ENCODE data around the gene HM13.
"Not testable (repeated sequence)": the region's sequence is repeated elsewhere in the genome, so short reads cannot be mapped to it uniquely, and the experiment has no call there.

The HM13 gene

DNA sequence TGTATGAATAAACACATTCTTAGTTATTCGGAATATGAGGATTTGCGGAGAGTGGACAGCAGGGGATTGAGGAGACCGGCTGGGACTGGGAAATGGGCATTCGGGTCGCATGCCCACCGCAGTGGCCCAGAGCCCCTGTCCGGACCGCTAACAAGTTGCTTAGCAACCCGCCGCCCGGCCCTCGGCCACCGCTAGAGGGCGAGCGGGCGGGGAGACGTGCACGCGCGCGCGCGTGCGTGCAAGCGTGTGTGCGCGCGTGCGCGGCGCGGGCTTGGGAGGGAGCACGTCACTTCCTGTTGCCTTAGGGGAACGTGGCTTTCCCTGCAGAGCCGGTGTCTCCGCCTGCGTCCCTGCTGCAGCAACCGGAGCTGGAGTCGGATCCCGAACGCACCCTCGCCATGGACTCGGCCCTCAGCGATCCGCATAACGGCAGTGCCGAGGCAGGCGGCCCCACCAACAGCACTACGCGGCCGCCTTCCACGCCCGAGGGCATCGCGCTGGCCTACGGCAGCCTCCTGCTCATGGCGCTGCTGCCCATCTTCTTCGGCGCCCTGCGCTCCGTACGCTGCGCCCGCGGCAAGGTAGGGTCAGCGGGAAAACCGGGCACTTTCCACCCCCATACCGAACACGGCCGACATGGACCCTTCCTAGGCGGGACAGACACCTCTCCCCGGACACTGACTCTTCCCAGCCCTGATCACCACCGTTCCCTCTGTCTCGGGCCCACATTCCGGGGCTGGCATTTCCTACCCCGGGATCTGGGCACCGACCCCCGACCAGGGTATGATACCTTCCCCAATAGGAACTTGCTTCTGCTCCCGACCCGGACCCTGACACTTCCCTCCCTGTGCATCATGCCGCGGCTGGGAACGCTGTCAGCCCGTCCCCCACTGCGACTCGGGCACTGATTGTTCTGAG is at the start of gene HM13:
TSS of gene HM13 (plus strand) at position 289 of the 918 bp plus-strand sequence. CDS start at position 399, 110 bp downstream.
- peak; percentile 90 for DNase-seq (ENCODE audit: low spot score)

DNA sequence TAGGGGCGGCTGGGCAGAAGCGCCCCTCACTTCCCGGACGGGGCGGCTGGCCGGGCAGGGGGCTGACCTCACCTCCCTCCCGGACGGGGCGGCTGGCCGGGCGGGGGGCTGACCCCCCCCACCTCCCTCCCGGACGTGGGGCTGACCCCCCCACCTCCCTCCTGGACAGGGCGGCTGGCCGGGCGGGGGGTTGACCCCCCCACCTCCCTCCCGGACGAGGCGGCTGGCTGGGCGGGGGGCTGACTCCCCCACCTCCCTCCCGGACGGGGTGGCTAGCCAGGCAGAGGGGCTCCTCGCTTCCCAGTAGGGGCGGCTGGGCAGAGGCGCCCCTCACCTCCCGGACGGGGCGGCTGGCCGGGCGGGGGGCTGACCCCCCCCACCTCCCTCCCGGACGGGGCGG is 43.3 kb upstream of the HM13 start:
- DNase-seq (ENCODE audit: low spot score): not testable (repeated sequence)

- DNase-seq (ENCODE audit: low spot score): no peak
These were observed 41.6 kb upstream of the HM13 start for GRCh38 chr20:31472395-31473330.

DNA sequence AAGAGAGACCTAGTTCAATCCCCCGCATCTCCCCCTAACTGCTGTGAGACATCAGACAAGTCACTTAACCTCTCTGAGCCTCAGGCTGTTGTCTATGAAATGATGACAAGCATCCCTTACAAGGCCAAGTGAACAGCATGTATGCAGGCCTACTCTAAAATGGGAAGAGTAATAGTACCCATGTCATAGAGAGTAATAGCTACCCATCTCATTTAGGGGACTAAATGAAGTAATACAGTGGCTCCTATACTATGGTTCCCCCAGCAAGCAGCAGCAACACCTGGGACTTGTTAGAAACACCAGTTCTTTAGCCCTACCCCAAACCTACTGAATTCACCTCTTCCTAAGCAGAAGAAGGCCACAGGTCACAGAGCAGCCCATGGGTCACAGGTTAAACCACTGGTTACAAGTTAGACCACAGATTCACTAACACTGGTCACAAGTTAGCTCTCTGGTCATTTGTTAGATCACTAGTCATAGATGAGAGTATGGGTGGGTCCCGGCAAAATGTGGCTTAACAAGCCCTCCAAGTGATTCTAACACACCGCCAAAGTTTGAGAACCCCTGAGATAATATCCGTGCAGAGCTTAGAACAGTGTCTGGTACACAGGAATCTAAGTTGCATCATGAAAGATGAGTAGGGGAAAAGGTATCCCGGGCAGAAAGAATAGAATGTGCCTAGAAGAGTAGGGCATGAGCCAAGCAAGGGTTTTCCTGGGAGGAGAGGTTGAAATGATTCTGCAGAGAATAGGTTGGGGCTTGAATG is 40.7 kb upstream of the HM13 start:
- no peak for DNase-seq (ENCODE audit: low spot score)

DNA sequence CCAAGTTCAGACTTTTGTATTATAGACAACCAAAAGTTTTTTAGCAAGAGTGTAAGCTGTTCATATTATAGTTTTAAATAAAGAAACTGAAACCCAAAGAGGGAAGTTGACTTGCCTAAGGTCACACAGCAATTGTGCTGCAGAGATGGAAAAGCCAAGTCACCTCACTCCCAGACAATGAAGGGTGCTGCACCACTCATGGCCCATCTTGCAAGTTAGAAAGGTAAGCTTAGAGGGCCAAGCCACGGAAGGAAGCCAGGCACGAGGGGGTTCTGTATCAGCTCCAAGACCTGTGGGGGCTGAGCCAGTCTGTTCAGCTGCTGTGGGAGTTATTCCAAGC is 40.2 kb upstream of the HM13 start:
- DNase-seq (ENCODE audit: low spot score): no peak

DNA sequence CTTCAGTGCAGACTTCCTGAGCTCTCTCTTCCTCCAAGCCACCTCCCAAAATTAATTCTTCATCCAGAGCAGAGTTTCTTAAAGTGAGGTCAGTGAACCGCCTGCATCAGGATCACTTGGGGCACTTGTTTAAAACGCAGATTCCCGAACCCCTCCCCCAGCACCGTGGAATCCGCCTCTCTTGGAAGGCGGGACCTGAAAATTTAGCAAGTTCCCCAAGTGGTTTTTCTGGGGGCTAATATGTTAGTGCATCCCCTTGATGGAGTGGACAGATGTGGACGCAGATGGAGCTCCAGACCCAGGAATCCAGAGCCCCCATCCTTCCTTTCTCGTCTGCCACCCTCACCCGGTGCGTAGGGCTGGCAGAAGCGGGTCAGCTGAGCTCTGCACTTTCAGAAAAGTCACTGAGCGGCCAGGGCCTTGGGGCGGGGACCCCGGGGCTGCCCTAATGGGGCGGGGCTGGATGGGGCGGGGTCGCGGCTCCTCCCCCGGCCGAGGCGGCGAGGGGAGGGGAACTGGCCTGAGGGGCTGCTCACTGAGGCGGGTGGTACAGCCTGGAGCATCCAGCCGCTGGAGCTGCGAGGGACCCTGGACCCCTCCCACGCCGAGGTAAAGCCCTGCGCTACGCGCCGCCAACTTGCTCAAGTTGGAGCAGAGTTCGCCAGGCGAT is 39.3 kb upstream of the HM13 start, which contains the start of the genes DEFB124 and REM1:
TSS of gene DEFB124 (minus strand) at position 370 of the 670 bp plus-strand sequence. CDS start 2,114 bp downstream, outside the sequence.
TSS of gene REM1 (plus strand) at position 531 of the 670 bp plus-strand sequence. CDS start 1,158 bp downstream, outside the sequence.
- no peak for DNase-seq (ENCODE audit: low spot score)

DNA sequence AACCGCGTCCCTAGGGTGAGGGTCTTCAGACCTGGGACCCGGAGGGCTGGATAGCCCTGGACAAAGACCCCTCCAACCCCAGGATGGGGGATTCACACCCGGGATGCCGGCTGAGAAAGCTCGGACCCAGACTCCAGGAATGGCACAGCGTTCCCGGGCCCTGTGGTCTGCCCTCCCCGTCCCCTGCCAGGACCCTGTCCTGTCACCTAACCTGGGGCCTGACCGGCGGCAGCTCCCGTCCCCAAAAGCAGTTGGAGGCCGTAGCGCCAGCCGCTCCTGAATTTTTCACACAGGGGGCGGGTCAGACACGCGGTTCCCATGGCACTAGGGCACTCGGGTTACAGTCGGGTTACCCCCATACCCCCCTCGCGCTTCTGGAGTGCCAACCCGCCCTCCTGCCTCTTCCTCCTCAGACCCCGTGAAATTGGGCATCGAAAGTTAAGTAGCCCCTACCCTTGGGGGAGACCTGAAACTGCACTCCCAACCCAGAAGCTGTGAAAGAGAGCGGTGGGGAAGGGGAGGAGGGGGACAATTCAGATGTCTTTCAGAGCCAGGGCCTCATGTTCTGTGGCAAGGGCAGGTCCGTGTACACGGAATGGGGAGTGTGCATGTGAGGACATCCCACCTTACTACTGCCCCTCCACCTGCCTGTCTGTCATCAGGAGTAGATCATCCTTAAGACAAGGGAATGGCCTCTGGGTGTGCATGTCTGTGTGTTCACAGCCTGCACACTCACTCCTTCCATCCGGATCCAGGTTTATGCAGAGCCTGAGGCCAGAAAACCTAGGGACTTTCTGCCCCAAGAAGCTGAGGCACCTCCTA is 38.6 kb upstream of the HM13 start:
- DNase-seq (ENCODE audit: low spot score): no peak

DNA sequence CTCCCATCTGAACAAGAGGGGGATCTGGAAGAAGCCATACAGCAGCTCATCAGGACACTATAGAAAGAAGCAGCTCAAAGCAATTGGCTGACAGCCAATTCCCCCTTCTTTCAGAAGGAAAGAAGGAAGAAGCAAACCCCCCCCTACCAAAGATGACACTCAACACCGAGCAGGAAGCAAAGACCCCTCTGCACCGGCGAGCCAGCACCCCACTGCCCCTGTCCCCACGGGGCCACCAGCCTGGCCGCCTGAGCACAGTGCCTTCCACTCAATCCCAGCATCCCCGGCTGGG is 38.0 kb upstream of the HM13 start:
- no peak for DNase-seq (ENCODE audit: low spot score)

GRCh38 chr20:31476643-31477215 is 37.5 kb upstream of the HM13 start:
- DNase-seq (ENCODE audit: low spot score): no peak

DNA sequence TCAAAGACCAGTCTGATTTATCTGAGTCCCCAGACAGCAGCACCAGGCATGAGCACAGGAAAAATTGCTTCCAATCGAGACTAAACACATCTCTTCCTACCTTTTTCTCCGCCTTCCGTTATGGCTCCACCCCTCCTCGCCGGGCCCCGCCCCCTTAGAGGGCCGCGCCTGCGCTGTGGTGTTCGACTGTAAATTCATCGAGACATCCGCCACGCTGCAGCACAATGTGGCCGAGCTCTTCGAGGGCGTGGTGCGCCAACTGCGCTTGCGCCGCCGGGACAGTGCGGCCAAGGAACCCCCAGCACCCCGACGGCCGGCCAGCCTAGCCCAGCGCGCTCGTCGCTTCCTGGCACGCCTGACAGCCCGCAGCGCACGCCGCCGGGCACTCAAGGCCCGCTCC is 30.2 kb upstream of the HM13 start:
- DNase-seq (ENCODE audit: low spot score): no peak

- DNase-seq (ENCODE audit: low spot score): no peak
These were observed 28.5 kb upstream of the HM13 start for GRCh38 chr20:31485450-31486339.

DNA sequence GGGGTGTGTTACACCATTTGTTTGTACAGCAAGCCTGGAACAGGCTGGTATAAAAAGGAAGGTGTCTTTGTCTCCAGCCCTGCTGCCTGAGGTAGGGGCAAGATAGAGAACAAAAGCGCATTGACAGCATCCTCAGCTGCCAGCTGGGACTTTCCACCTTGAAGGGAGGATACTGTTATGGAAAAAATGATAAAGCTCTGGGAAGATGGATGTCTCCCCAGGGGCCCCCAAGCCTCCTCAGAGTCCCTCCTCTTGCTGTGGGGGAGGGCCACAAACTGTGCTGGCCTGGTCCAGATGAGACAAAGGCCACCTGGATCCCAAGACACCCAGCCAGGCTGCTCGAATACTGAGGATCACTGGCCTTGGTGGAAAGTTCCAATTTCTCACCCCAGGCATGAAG is 26.1 kb upstream of the HM13 start:
- no peak for DNase-seq (ENCODE audit: low spot score)

DNA sequence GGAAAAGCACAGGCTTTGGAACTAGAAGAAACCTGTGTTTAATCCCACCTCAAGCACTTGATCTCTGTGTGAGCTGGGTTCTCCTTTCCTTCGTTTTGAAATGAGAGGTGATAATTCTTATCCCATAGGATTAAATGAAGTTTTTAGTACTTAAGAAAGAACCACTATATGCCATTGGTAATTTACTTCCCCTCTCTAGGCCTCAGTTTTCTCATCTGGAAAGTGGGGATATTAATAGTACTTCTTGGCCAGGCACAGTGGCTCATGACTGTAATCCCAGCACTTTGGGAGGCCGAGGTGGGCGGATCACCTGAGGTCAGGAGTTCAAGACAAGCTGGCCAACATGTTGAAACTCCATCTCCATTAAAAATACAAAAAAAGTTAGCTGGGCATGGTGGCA is 25.1 kb upstream of the HM13 start:
- DNase-seq (ENCODE audit: low spot score): no peak

- no peak for DNase-seq (ENCODE audit: low spot score)
These were observed 23.5 kb upstream of the HM13 start for GRCh38 chr20:31490752-31491151.

GRCh38 chr20:31494131-31494530 is 20.1 kb upstream of the HM13 start:
- no peak for DNase-seq (ENCODE audit: low spot score)

DNA sequence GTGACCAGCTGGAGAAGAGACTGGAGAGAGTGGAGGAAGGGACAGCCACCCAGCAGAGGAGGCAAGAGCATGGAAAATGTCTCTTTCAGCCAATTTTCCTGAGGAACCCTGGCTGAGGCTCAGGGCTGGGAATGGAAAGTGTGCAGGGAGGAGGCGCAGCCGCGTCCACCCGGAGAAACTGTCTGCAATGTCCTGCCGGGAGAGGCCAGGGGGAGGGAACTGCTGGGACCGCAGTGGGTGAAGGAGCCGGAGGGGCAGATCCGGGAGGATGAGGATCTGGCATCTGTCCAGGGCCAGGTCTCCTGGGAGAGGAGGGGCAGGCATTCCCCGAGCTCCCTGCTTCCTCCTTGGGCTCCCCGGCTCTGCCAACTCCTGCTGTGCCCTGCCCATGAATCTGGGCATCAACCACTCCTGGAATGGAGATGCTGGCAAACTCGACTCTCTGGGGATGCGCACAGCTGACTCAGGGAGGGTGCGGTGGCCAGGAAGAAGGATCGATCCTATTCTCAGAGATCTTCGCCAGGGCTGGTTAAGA is 17.4 kb upstream of the HM13 start:
- DNase-seq (ENCODE audit: low spot score): no peak

GRCh38 chr20:31497838-31498540 is 16.3 kb upstream of the HM13 start:
- no peak for DNase-seq (ENCODE audit: low spot score)

DNA sequence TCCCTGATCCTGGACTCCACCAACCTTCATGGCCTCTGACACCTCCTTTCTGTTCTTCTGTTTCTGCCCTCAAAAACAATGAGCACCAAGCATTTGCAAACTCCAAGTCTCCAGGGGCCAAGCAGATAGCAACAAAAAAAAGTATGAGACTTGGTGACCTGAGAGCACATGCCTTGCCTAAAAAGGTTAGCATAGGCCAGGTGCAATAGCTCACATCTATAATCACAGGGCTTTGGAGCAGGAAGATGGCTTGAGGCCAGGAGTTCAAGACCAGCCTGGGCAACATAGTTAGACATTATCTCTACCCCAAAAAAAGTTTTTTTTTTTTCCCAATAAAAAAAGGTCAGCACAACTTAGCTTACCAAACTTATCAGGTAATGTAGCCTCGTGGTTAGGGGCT is 13.7 kb upstream of the HM13 start:
- DNase-seq (ENCODE audit: low spot score): no peak
